CD4-positive, alpha-beta memory T cell (primary cell): ENCODE data around the gene ADCY9. TPM values are rescaled to one million over a fixed set of nuclear protein-coding genes. Genes with fewer than 3 reads are reported as not detected.
A peak's percentile ranks its signal among the peaks of the same experiment; 100 is the strongest.

ENCODE experiments used
- CTCF ChIA-PET: fragments of 350-600 bp; sonication (Branson Sonifier 250); formaldehyde crosslinking; loops from one replicate; lab custom pipeline; 2021; ENCODE audit warnings: inconsistent platforms; ENCODE audit not compliant: partially characterized antibody; lab: Charles Lee
- POLR2A ChIA-PET: fragments of 350-600 bp; sonication (Branson Sonifier 250); formaldehyde crosslinking; loops from one replicate; lab custom pipeline; 2021; ENCODE audit not compliant: partially characterized antibody; lab: Charles Lee
- DNase-seq, 5 donors: peaks; one replicate each; pipeline versions ENCODE4 v3.0.0 to v3.0.0-alpha.2; 2020 to 2022; ENCODE audit warnings: mixed read lengths in 1 of 5
- H3K27ac ChIP-seq: one replicate; pipeline ENCODE4 v1.7.0; 2013; ENCODE audit warnings: low read depth, low read length
- H3K27me3 ChIP-seq: 2 replicates; pipeline ENCODE4 v1.7.0; 2013; ENCODE audit warnings: mild to moderate bottlenecking, low read length, moderate library complexity; ENCODE audit not compliant: insufficient read depth
- H3K36me3 ChIP-seq: 2 replicates; pipeline ENCODE4 v1.7.0; 2013; ENCODE audit warnings: mild to moderate bottlenecking, low read length, moderate library complexity; ENCODE audit not compliant: insufficient read depth
- H3K4me1 ChIP-seq: 2 replicates; pipeline ENCODE4 v1.7.0; 2013; ENCODE audit warnings: mild to moderate bottlenecking, low read length, moderate library complexity; ENCODE audit not compliant: insufficient read depth
- H3K4me3 ChIP-seq, 2 donors: one replicate each; pipeline ENCODE4 v1.7.0; 2013; ENCODE audit warnings: low read length in 2 of 2, mild to moderate bottlenecking in 1 of 2
- H3K9me3 ChIP-seq, 2 donors: one replicate each; pipeline ENCODE4 v1.7.0; 2013; ENCODE audit warnings: low read length in 2 of 2, control low read depth in 1 of 2; ENCODE audit not compliant: control insufficient read depth in 1 of 2
- H3K27ac Mint-ChIP-seq, 7 donors: one replicate each; pipeline ENCODE4 v1.8.0; 2020 to 2021; ENCODE audit warnings: mixed read lengths in 7 of 7, mild to moderate bottlenecking in 6 of 7, inconsistent platforms in 3 of 7, moderate library complexity in 3 of 7
- H3K27me3 Mint-ChIP-seq, 2 donors: one replicate each; pipeline ENCODE4 v1.8.0; 2020 to 2021; ENCODE audit warnings: mixed read lengths in 2 of 2
- H3K36me3 Mint-ChIP-seq, 2 donors: one replicate each; pipeline ENCODE4 v1.8.0; 2020 to 2021; ENCODE audit warnings: mixed read lengths in 2 of 2, inconsistent platforms in 1 of 2, mild to moderate bottlenecking in 1 of 2
- H3K4me1 Mint-ChIP-seq, 4 donors: one replicate each; pipeline ENCODE4 v1.8.0; 2020 to 2021; ENCODE audit warnings: mixed read lengths in 4 of 4, mild to moderate bottlenecking in 1 of 4
- H3K4me3 Mint-ChIP-seq, 8 donors: one replicate each; pipeline ENCODE4 v1.8.0; 2020 to 2021; ENCODE audit warnings: mixed read lengths in 8 of 8, mild to moderate bottlenecking in 7 of 8, moderate library complexity in 6 of 8, inconsistent platforms in 3 of 8
- H3K9me3 Mint-ChIP-seq, 8 donors: one replicate each; pipeline ENCODE4 v1.8.0; 2020 to 2021; ENCODE audit warnings: mixed read lengths in 8 of 8, mild to moderate bottlenecking in 5 of 8, inconsistent platforms in 3 of 8, moderate library complexity in 1 of 8
- intact Hi-C: fragments of 100-400 bp; cut with micrococcal nuclease; formaldehyde crosslinking; loops from one replicate; pipeline ENCODE4 v1.15.1; 2023
- polyA plus RNA-seq, 2 donors: library from polyadenylated mRNA; unstranded; fragments of 300-500 nt; fragmentation: Illumina TruSeq; gene quantifications; one replicate each; pipeline ENCODE4 v1.2.3, GENCODE V29; 2021
- total RNA-seq, 2 experiments: library from RNA; stranded (reverse); gene quantifications; one replicate each; pipeline ENCODE4 v1.2.3, GENCODE V29; 2021

Gene ADCY9
- total and polyA plus RNA-seq, 4 experiments from 2014 or later = 0.26 to 8.1 (median 4.5) TPM

GRCh38 chr16:4005731-4006130, 110.5 kb downstream of the ADCY9 start:
- Histone ChIP-seq H3K27me3 (no peaks in the 10 kb centered on the region), H3K9me3 (no peaks in the 10 kb centered on the region), H3K27ac (no peak overlapping the region), H3K4me3 (no peak overlapping the region), H3K36me3 (no peaks in the 10 kb centered on the region), H3K4me1 (peaks cover under 1% of the 10 kb centered on the region)
- H3K9me3 Mint-ChIP-seq = no peaks in the 10 kb centered on the region
- no peak for DNase-seq
- ChIA-PET CTCF (no interaction called here), POLR2A (no interaction called here)
- H3K27me3 Mint-ChIP-seq = no peaks in the 10 kb centered on the region
- peaks cover 0 to 8% of the 10 kb centered on the region in 2 donors for H3K36me3 Mint-ChIP-seq
- peaks cover 0 to 7% (median 4%) of the 10 kb centered on the region in 4 donors for H3K4me1 Mint-ChIP-seq
- no peak overlapping the region for H3K4me3 Mint-ChIP-seq
- intact Hi-C loops = no loop called here
- H3K27ac Mint-ChIP-seq = no peak overlapping the region

GRCh38 chr16:4005281-4005680, 111.0 kb downstream of the ADCY9 start:
- Mint-ChIP-seq H3K36me3 (peaks cover 0 to 8% of the 10 kb centered on the region in 2 donors), H3K4me1 (peaks cover under 1 to 12% (median 8%) of the 10 kb centered on the region in 4 donors), H3K27ac (no peak overlapping the region), H3K9me3 (no peaks in the 10 kb centered on the region), H3K27me3 (no peaks in the 10 kb centered on the region), H3K4me3 (no peak overlapping the region)
- no peaks in the 10 kb centered on the region for H3K36me3 ChIP-seq
- CTCF ChIA-PET = no interaction called here
- peaks cover 5% of the 10 kb centered on the region for H3K4me1 ChIP-seq
- no peak for DNase-seq
- no peak overlapping the region for H3K4me3 ChIP-seq
- H3K27ac ChIP-seq = no peak overlapping the region
- H3K27me3 ChIP-seq = no peaks in the 10 kb centered on the region
- intact Hi-C loops = no loop called here
- POLR2A ChIA-PET = no interaction called here
- H3K9me3 ChIP-seq = no peaks in the 10 kb centered on the region

- no peaks in the 10 kb centered on the region for H3K9me3 ChIP-seq
- Mint-ChIP-seq H3K27ac (no peak overlapping the region), H3K36me3 (peaks cover 0 to 8% of the 10 kb centered on the region in 2 donors), H3K4me1 (peaks cover 8 to 22% (median 18%) of the 10 kb centered on the region in 4 donors), H3K4me3 (no peak overlapping the region), H3K27me3 (no peaks in the 10 kb centered on the region), H3K9me3 (no peaks in the 10 kb centered on the region)
- H3K27me3 ChIP-seq = no peaks in the 10 kb centered on the region
- ChIA-PET POLR2A (no interaction called here), CTCF (no interaction called here)
- H3K27ac ChIP-seq = no peak overlapping the region
- peaks cover 16% of the 10 kb centered on the region for H3K4me1 ChIP-seq
- intact Hi-C loops = no loop called here
- no peak overlapping the region for H3K4me3 ChIP-seq
- no peaks in the 10 kb centered on the region for H3K36me3 ChIP-seq
- DNase-seq = no peak
Observed at GRCh38 chr16:4004206-4004605, 112.0 kb downstream of the ADCY9 start.

GRCh38 chr16:4003576-4003975, 112.7 kb downstream of the ADCY9 start:
- Histone ChIP-seq H3K4me3 (no peak overlapping the region), H3K27ac (no peak overlapping the region), H3K9me3 (no peaks in the 10 kb centered on the region), H3K27me3 (no peaks in the 10 kb centered on the region), H3K4me1 (peaks cover 16% of the 10 kb centered on the region), H3K36me3 (no peaks in the 10 kb centered on the region)
- ChIA-PET CTCF (no interaction called here), POLR2A (no interaction called here)
- DNase-seq = no peak
- H3K27ac Mint-ChIP-seq = no peak overlapping the region
- no peaks in the 10 kb centered on the region for H3K9me3 Mint-ChIP-seq
- H3K36me3 Mint-ChIP-seq = peaks cover 0 to 8% of the 10 kb centered on the region in 2 donors
- H3K27me3 Mint-ChIP-seq = no peaks in the 10 kb centered on the region
- H3K4me3 Mint-ChIP-seq = no peak overlapping the region
- peaks cover 8 to 22% (median 19%) of the 10 kb centered on the region in 4 donors for H3K4me1 Mint-ChIP-seq
- intact Hi-C loops = no loop called here

GRCh38 chr16:4003166-4003565, 113.1 kb downstream of the ADCY9 start:
- no peaks in the 10 kb centered on the region for H3K9me3 Mint-ChIP-seq
- ChIA-PET POLR2A (no interaction called here), CTCF (no interaction called here)
- H3K36me3 Mint-ChIP-seq = peaks cover 0 to 8% of the 10 kb centered on the region in 2 donors
- no peaks in the 10 kb centered on the region for H3K27me3 Mint-ChIP-seq
- Histone ChIP-seq H3K36me3 (no peaks in the 10 kb centered on the region), H3K4me1 (peaks cover 16% of the 10 kb centered on the region), H3K9me3 (no peaks in the 10 kb centered on the region), H3K4me3 (no peak overlapping the region), H3K27me3 (no peaks in the 10 kb centered on the region), H3K27ac (no peak overlapping the region)
- peak overlapping the region in 1 of 7 donors; percentile 46 for H3K27ac Mint-ChIP-seq
- H3K4me3 Mint-ChIP-seq = no peak overlapping the region
- intact Hi-C loops = no loop called here
- no peak for DNase-seq
- H3K4me1 Mint-ChIP-seq = peaks cover 8 to 22% (median 19%) of the 10 kb centered on the region in 4 donors

GRCh38 chr16:4002121-4002520, 114.1 kb downstream of the ADCY9 start:
- intact Hi-C loops = no loop called here
- no peaks in the 10 kb centered on the region for H3K27me3 ChIP-seq
- H3K4me1 Mint-ChIP-seq = peaks cover 8 to 22% (median 19%) of the 10 kb centered on the region in 4 donors
- H3K9me3 Mint-ChIP-seq = no peaks in the 10 kb centered on the region
- H3K27ac Mint-ChIP-seq = no peak overlapping the region
- POLR2A ChIA-PET = interaction anchor here (0.6 kb wide), 1 partner anchor 16 kb away, joined by 3 read pairs; no protein-coding TSS in a partner anchor
- H3K36me3 Mint-ChIP-seq = peaks cover 0 to 8% of the 10 kb centered on the region in 2 donors
- peaks cover 16% of the 10 kb centered on the region for H3K4me1 ChIP-seq
- no peaks in the 10 kb centered on the region for H3K36me3 ChIP-seq
- no peak overlapping the region for H3K27ac ChIP-seq
- H3K4me3 ChIP-seq = no peak overlapping the region
- H3K9me3 ChIP-seq = no peaks in the 10 kb centered on the region
- no peak overlapping the region for H3K4me3 Mint-ChIP-seq
- CTCF ChIA-PET = interaction anchor here (0.9 kb wide), 1 partner anchor 63 kb away, joined by 3 read pairs; no protein-coding TSS in a partner anchor
- no peak for DNase-seq
- no peaks in the 10 kb centered on the region for H3K27me3 Mint-ChIP-seq

- ChIA-PET POLR2A (interaction anchor here (0.8 kb wide), 1 partner anchor 254 kb away, joined by 3 read pairs; no protein-coding TSS in a partner anchor), CTCF (interaction anchor here (0.6 kb wide), 1 partner anchor 157 kb away, joined by 3 read pairs; no protein-coding TSS in a partner anchor)
- H3K27me3 Mint-ChIP-seq = no peaks in the 10 kb centered on the region
- peaks cover 0 to 4% of the 10 kb centered on the region in 2 donors for H3K36me3 Mint-ChIP-seq
- peak overlapping the region in 6 of 8 donors; percentile 24 to 76 (median 56) for H3K4me3 Mint-ChIP-seq
- no peak overlapping the region for H3K27ac ChIP-seq
- H3K4me3 ChIP-seq = no peak overlapping the region
- H3K27ac Mint-ChIP-seq = peak overlapping the region in 5 of 7 donors; percentile 10 to 74 (median 48)
- peaks cover 16% of the 10 kb centered on the region for H3K4me1 ChIP-seq
- H3K36me3 ChIP-seq = no peaks in the 10 kb centered on the region
- H3K27me3 ChIP-seq = no peaks in the 10 kb centered on the region
- peaks cover 8 to 22% (median 20%) of the 10 kb centered on the region in 4 donors for H3K4me1 Mint-ChIP-seq
- H3K9me3 ChIP-seq = no peaks in the 10 kb centered on the region
- H3K9me3 Mint-ChIP-seq = no peaks in the 10 kb centered on the region
- intact Hi-C loops = no loop called here
- peak in 1 of 5 donors; percentile 17 for DNase-seq
Observed at GRCh38 chr16:3999479-4000325, 116.5 kb downstream of the ADCY9 start.
